ENCODE measurements around the gene DYNC1I1.

DYNC1I1 gene

GRCh38 chr7:95951997-95952795 lies 179.8 kb downstream of the DYNC1I1 start:
- DNase-seq (ENCODE audit: insufficient read length, low spot score) (no peak), FAIRE-seq (no peak)

GRCh38 chr7:95952851-95953250 lies 180.5 kb downstream of the DYNC1I1 start:
- DNase-seq (ENCODE audit: insufficient read length, low spot score) = no peak
- FAIRE-seq = no peak

DNA sequence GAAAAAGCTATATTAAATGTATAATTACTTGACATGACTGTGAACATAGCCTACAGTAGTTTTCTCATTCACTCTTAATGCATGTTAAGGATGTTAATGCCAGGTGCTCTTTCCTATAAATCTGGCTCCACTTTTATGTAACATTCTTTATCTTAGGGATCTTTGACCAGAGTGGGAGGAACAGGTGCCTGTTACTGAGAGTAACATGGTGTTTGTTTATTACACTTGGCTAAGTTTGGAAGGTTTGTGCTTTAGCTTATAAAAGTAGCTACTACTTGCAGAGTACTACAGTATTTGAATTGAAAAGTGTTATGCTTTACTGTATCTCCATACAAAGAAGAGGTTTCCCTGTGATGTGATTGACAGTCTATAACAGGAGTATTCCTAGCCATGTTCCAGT lies 183.4 kb downstream of the DYNC1I1 start:
- DNase-seq (ENCODE audit: insufficient read length, low spot score) (no peak), FAIRE-seq (no peak)

DNA sequence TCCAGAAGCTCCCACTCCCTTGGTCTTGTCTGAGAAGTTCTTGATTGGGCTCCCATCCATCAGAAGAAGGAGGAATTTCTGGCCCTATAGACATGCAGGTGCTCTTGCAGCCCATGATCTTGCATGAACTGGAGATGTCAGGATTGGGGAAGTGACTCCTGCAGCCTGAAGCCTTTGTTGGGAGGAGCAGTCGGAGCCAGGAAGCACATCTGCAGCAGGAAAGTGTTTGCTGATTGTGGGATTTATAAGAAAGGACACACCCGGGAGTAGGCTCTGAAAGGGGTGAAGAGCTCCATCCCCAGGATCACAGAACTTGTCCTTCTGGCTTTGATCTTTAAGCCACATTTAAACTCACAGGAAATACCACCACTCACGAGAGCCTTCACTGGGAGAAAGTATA lies 185.2 kb downstream of the DYNC1I1 start:
- FAIRE-seq (no peak), DNase-seq (ENCODE audit: insufficient read length, low spot score) (no peak)

GRCh38 chr7:95960706-95961244 lies 188.4 kb downstream of the DYNC1I1 start:
- FAIRE-seq (no peak), DNase-seq (ENCODE audit: insufficient read length, low spot score) (no peak)

DNA sequence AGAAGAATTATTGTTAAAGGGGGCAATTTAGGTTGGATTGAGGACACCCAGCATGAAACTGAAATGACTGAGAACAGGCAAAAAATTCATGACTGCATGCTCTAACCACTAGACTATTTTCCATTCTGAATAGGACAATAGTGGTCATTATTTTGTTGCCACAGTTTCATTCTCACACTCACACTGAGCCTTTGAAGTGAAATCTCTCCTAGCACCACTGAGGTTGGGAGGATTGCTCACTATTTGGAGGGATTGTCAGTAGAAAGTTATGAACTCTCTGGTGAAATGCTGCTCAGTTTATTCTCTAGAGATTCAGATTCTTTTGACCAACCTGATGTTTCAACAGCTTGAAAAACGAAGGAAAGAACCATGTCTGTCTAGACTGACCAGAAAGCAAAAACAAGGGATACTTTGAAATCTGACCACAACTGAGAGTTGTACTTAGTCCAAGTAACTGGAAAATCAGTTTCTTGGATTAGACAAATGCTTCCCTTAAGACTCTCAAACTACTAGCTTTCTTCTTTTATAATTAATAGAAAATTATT lies 191.2 kb downstream of the DYNC1I1 start:
- DNase-seq (ENCODE audit: insufficient read length, low spot score) (no peak), FAIRE-seq (no peak)

DNA sequence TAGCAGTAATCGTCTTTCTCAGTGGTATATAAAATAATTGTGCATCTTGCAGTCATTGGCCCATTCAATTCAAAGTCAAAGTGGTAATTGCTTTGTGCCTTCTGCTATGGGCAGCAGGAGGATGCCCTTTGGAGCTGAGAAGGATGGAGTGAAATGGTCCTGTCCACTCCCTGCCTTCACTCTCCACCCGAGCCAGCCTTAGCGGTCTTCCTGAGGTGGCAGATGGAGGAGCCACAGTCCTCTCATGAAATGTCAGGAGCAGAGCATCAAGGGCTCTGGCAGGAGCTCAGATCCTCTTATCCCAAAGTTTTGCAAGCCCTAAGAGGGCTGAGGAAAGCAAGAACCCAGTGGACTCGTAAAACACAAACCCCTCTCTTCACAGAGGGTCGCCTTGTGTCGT lies 199.4 kb downstream of the DYNC1I1 start:
- FAIRE-seq (no peak), DNase-seq (ENCODE audit: insufficient read length, low spot score) (no peak)

DNA sequence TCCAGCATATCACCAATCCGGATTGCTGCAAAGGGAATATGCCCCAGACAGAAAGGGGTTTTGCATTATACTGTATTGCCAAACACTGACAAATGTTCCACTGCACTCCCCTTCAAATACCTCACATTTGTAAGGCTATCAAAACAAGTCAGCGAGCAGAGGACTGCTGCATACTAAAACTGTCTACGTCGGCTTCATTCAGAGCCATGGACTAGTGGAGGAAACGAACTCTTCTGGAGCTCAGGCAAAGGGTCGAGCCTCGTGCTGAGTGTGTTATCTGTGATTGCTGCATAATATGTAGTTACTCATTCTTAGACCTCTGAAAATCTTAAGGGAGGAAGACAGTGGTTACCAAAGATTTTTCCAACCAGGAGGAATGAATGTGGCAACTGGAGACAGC lies 200.2 kb downstream of the DYNC1I1 start:
- FAIRE-seq = no peak
- DNase-seq (ENCODE audit: insufficient read length, low spot score) = no peak

GRCh38 chr7:95974108-95974507 lies 201.8 kb downstream of the DYNC1I1 start:
- FAIRE-seq (no peak), DNase-seq (ENCODE audit: insufficient read length, low spot score) (no peak)

- FAIRE-seq (no peak), DNase-seq (ENCODE audit: insufficient read length, low spot score) (no peak)
Measured at GRCh38 chr7:95976369-95977060, 204.2 kb downstream of the DYNC1I1 start.

GRCh38 chr7:95977994-95978393 lies 205.6 kb downstream of the DYNC1I1 start:
- no peak for DNase-seq (ENCODE audit: insufficient read length, low spot score)
- no peak for FAIRE-seq

DNA sequence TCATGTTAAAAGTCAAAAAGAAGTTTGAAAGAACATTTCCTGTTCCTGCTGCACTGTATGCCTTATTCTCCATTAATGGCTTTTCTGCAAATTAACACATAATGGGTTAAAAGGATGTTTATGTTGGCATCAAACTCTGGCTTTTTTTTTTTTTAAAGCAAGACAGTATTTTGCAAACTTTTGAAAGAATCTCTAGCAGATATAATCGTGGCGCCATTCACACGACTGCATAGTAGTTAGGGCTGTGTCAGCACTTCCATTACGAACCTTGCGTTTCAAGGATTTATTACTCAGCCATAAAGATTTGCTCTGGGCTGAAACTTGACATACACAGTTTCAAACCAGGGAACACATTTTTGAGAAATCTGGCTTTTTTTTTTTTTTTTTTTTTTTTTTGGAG lies 207.8 kb downstream of the DYNC1I1 start:
- FAIRE-seq (no peak), DNase-seq (ENCODE audit: insufficient read length, low spot score) (no peak)

- no peak for DNase-seq (ENCODE audit: insufficient read length, low spot score)
- FAIRE-seq = no peak
Measured at GRCh38 chr7:95980706-95981105, 208.4 kb downstream of the DYNC1I1 start.

DNA sequence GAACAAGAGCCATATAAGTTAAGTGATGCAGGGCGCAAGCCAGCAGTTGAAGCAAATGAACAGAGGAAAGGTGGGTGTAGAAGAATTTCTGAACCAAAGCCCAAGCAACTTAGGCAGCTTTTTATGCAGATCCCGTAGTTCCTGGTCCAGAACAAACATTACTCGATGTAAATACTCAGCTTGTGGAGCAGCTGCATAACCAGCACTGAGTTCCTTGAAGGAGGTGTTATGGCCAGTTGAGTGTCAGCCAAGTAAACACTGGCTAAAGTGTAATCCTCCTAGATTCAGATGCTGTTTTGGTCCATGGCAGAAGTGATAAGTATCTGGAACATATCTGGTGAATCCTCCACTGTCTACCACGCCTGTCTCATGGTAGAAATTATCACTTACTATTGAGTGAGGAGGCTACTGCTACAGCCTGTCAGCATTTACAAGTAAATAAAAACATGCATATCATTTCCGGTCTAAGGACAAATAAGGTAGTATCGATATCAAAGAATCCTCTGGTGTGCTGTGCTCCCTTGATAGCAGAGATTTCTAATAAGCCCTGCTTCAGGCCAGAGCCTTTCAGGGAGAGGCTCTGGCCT lies 213.9 kb downstream of the DYNC1I1 start:
- DNase-seq (ENCODE audit: insufficient read length, low spot score) (no peak), FAIRE-seq (no peak)

GRCh38 chr7:95989301-95989700 lies 216.9 kb downstream of the DYNC1I1 start:
- FAIRE-seq = no peak
- no peak for DNase-seq (ENCODE audit: insufficient read length, low spot score)

GRCh38 chr7:95993380-95993779 lies 221.0 kb downstream of the DYNC1I1 start:
- DNase-seq (ENCODE audit: insufficient read length, low spot score) (no peak), FAIRE-seq (no peak)

GRCh38 chr7:95996174-95996573 lies 223.8 kb downstream of the DYNC1I1 start:
- FAIRE-seq (no peak), DNase-seq (ENCODE audit: insufficient read length, low spot score) (no peak)

GRCh38 chr7:95996886-95997285 lies 224.5 kb downstream of the DYNC1I1 start:
- FAIRE-seq (no peak), DNase-seq (ENCODE audit: insufficient read length, low spot score) (no peak)

GRCh38 chr7:95997632-95998031 lies 225.3 kb downstream of the DYNC1I1 start:
- no peak for DNase-seq (ENCODE audit: insufficient read length, low spot score)
- FAIRE-seq = no peak

DNA sequence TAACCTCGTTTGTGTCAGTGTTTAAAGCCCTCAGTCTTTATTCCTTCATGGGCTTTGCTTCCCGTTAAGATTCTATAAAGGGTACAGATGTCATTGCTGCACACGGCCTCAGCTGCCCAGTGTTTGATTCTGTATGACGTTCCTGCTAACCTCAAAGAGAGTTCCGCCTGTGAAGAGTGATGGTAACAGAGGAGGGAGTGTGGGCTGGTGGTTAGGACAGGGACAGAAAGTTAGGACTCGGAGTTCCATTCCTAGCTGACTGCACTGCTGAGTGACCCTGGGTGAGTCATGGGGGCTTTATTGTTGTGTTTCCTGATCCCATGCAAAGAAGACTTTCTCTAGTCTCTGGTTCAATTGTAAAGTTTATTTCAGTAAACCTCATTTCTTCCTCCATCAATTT lies 227.1 kb downstream of the DYNC1I1 start:
- FAIRE-seq (no peak), DNase-seq (ENCODE audit: insufficient read length, low spot score) (no peak)

DNA sequence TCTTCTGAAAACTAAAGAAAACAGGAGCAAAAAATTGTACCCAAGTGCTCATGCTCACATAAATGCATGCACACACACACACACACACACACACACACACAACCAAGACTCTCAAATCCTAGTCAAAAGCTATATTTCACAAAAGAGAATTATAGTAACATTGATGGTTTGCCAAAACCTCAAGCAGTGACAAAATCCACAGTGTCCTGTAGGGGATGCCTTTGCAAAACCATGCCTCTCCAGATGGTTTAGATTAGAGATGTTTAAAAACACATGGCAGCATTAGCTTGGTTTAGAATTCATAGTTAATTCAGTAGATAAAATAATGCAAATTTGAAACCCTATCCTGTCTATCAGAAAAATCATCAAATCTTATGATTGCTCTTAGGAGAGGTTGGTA lies 232.2 kb downstream of the DYNC1I1 start:
- no peak for FAIRE-seq
- DNase-seq (ENCODE audit: insufficient read length, low spot score) = no peak
